Measurements from ENCODE around the gene CHD1. TPM values are rescaled to one million over a fixed set of nuclear protein-coding genes. Genes with fewer than 3 reads are reported as not detected.

Gene CHD1
- total RNA-seq, 6 experiments from 2014 or later = 11.0 to 26.2 (median 15.2) TPM

- Histone ChIP-seq H3K36me3 (no peaks in the 10 kb centered on the region), H3K4me1 (no peaks in the 10 kb centered on the region), H3K4me3 (no peak overlapping the region), H3K9me3 (peaks cover 0 to 15% (median 5%) of the 10 kb centered on the region in 4 donors), H3K27ac (no peak overlapping the region), H3K27me3 (no peaks in the 10 kb centered on the region)
- ATAC-seq (no peak), DNase-seq (no peak)
- intact Hi-C loops (cut with DNase I) = no loop called here
- no peak for TF ChIP-seq POLR2A (IDR thresholded peaks at IDR 0.05)
- TF ChIP-seq CTCF (IDR thresholded peaks at IDR 0.05) = no peak
These were observed 121.0 kb downstream of the CHD1 start for GRCh38 chr5:98807806-98808205.

- intact Hi-C loops (cut with DNase I) = no loop called here
- no peak overlapping the region for H3K27ac ChIP-seq
- H3K4me3 ChIP-seq = no peak overlapping the region
- H3K27me3 ChIP-seq = no peaks in the 10 kb centered on the region
- DNase-seq = no peak
- 0% methylated on average over 1 of the region's 1 CpG for WGBS (ENCODE audit: insufficient coverage, low coverage, low lambda C conversion rate, missing lambda C conversion rate)
- no peak for ATAC-seq
- H3K9me3 ChIP-seq = peaks cover 0 to 15% (median 5%) of the 10 kb centered on the region in 4 donors
- H3K4me1 ChIP-seq = no peaks in the 10 kb centered on the region
- no peaks in the 10 kb centered on the region for H3K36me3 ChIP-seq
- TF ChIP-seq POLR2A (IDR thresholded peaks at IDR 0.05) (no peak), CTCF (IDR thresholded peaks at IDR 0.05) (no peak)
These were observed 123.7 kb downstream of the CHD1 start for GRCh38 chr5:98805070-98805469.

- H3K27me3 ChIP-seq = no peaks in the 10 kb centered on the region
- TF ChIP-seq CTCF (IDR thresholded peaks at IDR 0.05) = no peak
- TF ChIP-seq POLR2A (IDR thresholded peaks at IDR 0.05) = no peak
- 75% methylated on average over 2 of the region's 2 CpGs for WGBS (ENCODE audit: insufficient coverage, low coverage, low lambda C conversion rate, missing lambda C conversion rate)
- no peaks in the 10 kb centered on the region for H3K36me3 ChIP-seq
- ATAC-seq = no peak
- H3K27ac ChIP-seq = no peak overlapping the region
- H3K4me3 ChIP-seq = no peak overlapping the region
- H3K4me1 ChIP-seq = no peaks in the 10 kb centered on the region
- DNase-seq = no peak
- intact Hi-C loops (cut with DNase I) = no loop called here
- peaks cover 0 to 15% (median 5%) of the 10 kb centered on the region in 4 donors for H3K9me3 ChIP-seq
These were observed 124.7 kb downstream of the CHD1 start for GRCh38 chr5:98804066-98804465.

Small RNA genes lying within 50 kb of the gene (small RNA-seq; reads per million reads assigned to genes)
- gene RF00019 (0 reads per million in 2 experiments), gene RNU6-402P (0 reads per million in 2 experiments)

Other genes with a start within 250 kb of the CHD1 start
- gene RGMB, start 155.3 kb downstream of the CHD1 start, total RNA-seq = 10 to 100 TPM in 1 of 6 experiments, 1 to 10 TPM in 5; 4.5 to 10.5 (median 5.1) TPM